ENCODE measurements around the gene KCTD4.

KCTD4 gene

DNA sequence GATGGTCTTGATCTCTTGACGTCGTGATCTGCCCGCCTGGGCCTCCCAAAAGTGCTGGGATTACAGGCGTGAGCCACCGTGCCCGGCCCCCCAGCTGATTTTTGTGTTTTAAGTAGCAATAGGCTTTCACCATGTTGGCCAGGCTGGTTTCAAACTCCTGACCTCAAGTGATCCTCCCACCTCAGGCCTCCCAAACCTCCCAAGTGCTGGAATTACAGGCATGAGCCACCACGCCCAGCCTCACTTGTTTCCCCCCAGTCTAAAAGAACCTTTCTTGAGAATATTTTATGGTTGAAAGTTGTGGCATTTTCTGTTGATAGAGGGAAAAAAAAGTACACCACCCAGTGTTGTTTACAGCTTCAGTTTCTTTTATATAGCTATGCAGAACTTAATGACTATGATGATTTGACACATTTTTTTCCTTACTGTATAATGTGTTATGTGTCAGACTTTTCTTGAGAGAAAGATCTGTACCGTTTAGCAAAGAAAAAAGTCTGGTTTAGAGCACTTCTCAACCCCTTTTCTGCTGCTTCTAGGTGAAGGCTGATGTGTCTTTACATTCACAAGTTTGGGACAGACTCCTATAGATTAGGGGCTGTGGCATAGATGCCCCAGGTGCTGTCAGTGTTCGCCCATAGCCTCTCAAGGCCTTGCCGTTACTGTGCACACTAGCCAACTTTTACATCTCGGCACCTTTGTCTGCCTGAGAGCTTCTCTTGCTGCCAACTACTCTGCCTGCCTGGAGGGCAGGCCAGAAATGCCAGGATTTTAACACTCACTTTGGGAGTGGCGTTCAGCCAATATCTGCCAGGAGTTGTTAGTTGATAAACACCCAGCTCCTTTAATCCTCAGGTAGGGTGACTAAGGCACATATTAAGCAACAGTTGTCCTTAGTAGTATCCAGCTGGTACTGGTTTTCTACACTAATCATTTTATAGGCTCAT, 33.0 kb downstream of the KCTD4 start:
- DNase-seq = no peak

DNA sequence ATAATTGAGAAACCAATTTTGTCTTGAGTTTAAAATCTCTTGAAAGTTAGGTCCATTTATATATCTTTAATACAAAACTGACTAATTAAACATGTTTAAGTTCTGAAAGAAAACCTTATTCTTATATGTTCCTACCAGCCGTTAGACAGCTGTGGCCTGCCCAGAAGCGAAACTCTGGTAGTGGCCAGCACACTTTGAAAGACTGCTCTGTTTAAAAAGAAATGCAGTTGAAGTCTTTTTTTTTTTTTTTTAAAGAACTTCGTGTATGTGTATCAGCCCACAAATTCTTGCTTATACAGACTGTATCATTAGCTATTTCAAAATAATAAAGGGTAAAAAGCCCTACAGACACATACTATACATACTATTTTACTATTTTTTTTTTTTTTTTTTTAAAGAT, 34.0 kb downstream of the KCTD4 start:
- DNase-seq = no peak

DNA sequence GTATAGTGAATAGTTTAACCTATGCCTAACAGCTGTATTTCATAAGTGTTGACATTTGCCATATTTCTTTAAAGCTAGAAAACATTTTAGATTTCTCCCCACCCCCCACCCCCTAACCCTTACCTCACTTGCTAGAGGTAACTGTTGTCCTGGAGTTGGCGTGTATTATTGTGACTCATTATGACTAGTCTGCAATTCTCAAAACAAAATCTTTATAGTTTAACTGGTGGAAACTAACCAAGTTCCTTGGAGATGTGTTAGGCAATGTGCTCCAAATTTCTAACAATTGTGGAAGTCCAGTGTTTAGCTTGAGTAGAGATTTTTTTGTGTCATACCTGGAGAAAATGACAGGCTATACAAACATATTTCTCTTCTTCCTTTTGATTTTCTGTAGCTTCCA, 38.0 kb downstream of the KCTD4 start:
- no peak for DNase-seq

DNA sequence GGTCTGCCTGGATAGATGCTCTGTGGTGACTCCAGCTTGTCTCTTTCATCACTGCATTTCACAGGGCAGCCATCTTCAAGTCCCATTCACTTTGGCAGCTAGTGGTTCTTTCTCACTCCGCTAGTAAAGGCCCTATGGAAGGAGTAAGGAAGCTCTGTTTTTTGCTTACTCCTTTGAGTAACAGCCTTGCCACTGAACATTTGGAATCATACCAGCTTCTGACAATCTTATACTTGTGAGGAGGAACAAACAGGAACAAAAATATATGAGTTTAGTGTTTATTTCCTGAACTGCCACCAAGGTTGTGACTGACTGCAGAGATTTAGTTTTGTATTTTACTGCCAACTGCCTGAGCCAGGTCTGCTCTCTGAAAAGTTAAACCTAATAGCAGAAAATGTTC, 38.7 kb downstream of the KCTD4 start:
- DNase-seq = no peak

DNA sequence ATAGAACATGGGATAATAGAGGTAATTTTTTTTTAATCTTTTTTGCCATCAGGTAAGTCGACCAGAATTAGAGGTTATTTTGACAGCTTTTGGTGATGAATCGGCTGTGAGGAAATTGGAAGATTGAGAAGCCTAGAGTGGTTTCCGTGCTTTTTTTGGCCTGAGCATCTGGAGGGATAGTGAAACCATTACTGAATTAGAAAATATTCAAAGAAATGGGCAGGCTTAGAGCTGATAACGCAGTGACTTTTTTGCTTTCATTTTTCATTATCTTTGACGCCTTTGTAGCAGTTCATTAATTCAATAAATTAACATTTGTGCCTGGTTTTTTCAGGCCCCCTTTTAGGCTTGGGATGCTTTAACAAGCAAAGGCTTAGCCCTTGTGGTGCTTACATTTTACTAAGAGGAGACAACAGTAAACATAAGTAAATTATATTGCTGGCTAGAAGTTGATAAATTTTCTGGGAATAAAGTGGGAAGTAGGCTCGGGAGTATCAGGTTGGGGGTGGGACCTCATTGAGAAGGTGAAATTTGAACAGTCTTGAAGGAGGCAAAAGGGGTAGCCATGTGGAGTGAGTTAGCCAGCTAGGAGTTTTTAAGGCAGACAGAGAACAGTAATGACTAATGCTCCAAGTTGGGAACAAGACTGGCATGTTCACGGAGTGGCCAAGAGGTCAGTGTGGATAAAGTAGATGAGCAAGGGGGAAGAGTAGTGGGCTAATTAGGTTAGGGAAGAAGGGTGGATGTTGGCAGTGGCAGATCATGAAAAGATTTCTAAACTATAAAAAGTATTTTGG, 44.1 kb downstream of the KCTD4 start:
- no peak for DNase-seq

DNA sequence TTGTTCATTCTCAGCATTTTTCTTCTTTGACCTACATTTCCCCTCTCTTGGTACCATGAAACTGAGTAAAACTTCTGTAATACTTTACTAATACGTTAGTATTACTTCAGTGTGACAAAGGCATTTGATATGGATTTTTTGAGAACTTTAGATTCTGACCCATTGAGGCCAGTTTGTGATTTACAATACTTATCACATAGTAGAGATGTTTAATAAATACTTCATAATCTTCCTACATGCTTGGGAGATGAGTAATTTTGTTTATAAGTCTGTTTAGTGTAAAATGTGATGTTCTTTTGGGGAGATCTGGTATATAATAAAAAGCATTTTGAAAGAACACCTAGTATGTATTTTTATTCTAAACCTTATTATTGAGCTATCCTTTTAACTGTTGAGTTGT, 50.9 kb downstream of the KCTD4 start:
- DNase-seq = no peak

DNA sequence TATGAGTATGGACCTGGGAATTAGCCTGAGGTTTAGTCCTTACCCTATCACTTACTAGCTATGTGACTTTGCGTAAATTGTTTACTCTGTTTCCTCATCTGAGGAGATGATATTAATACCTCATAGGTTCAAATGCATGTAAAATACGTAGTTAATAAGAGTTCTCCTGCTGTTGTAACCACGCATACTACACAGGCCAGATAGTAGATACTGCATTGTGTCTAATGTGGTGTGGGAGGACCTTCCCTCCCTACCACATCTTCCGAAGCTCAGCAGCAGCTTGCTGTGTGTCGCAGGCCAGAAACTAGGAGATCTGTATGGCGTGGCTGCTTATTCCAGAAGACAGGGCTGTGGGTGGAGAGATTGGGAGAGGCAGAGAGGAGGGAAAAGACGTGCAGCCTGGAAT, 57.5 kb downstream of the KCTD4 start:
- no peak for DNase-seq

Measured in left hindlimb (tissue), 1 donor.